Measurements from ENCODE around the gene FAM217A.

FAM217A gene

GRCh38 chr6:4021133-4021853, 57.6 kb downstream of the FAM217A start:
- DNase-seq: peak; percentile 97

GRCh38 chr6:4020822-4021132, 58.2 kb downstream of the FAM217A start:
- DNase-seq: no peak

- no peak for DNase-seq
Measured at GRCh38 chr6:4018924-4019236, 60.1 kb downstream of the FAM217A start.

Measured in midbrain (tissue), 1 donor.